Measurements from ENCODE around the gene FBXO31. TPM values are rescaled to one million over a fixed set of nuclear protein-coding genes. Genes with fewer than 3 reads are reported as not detected.
"Not testable (repeated sequence)": the region's sequence is repeated elsewhere in the genome, so short reads cannot be mapped to it uniquely, and the experiment has no call there.

Gene FBXO31
- total and polyA plus RNA-seq, 2 donors from 2014 or later = 12.5 to 34.9 TPM

DNA sequence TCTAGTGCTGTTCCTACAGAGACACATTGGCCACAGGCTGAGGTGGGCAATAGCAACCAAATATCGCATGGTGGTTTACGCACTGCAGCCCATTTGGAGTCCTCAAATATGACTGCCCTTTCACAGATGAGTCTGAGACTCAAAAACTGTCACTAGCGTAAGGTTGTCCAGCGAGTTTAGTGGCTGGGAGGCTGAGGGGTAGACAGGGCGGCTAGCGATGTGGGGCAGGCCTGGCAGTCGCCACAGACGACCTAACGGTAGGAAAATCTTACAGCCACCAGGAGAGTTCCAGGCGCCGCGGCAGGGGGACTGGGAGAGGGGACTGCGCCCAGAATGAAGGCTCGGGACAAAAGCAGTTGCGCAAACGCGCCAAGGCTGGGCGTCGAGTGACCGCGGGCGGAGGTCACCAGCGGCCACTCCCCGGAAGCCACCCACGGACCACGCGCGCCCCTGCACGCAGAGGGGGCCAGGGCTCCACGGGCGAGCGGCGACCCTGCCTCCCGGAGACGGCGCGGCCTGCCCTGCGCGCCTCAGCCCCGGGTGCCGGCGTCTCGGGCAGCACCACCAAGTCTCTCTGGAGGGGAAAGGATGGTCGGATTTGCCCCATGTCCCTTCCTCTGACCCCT is 7.9 kb upstream of the FBXO31 start:
- Histone ChIP-seq H3K27me3 (ENCODE audit: control insufficient read depth, insufficient read depth, low read length) (no peaks in the 10 kb centered on the region), H3K4me3 (ENCODE audit: low read length in 3 of 3) (peak overlapping the region; percentile 42 to 65 (median 49)), H3K27ac (ENCODE audit: low read depth in 2 of 2, low read length in 2 of 2) (peak overlapping the region; percentile 97 to 98), H3K9ac (ENCODE audit: low read length in 3 of 3) (peak overlapping the region; percentile 13 to 93 (median 78)), H3K4me1 (ENCODE audit: control insufficient read depth in 2 of 3, insufficient read depth in 2 of 3, low read depth in 1 of 3, low read length in 3 of 3) (peaks cover 8 to 23% (median 20%) of the 10 kb centered on the region in 3 donors), H3K9me3 (ENCODE audit: control insufficient read depth in 2 of 3, insufficient read depth in 1 of 3, low read length in 3 of 3) (no peaks in the 10 kb centered on the region), H3K36me3 (ENCODE audit: control insufficient read depth in 2 of 3, insufficient read depth in 3 of 3, low read length in 3 of 3) (no peaks in the 10 kb centered on the region)
- DNase-seq = peak in 3 of 5 donors; percentile 42 to 92 (median 60)
- intact Hi-C loops (cut with DNase I) = no loop called here
- no peak for FAIRE-seq
- TF ChIP-seq, protein P1, sequence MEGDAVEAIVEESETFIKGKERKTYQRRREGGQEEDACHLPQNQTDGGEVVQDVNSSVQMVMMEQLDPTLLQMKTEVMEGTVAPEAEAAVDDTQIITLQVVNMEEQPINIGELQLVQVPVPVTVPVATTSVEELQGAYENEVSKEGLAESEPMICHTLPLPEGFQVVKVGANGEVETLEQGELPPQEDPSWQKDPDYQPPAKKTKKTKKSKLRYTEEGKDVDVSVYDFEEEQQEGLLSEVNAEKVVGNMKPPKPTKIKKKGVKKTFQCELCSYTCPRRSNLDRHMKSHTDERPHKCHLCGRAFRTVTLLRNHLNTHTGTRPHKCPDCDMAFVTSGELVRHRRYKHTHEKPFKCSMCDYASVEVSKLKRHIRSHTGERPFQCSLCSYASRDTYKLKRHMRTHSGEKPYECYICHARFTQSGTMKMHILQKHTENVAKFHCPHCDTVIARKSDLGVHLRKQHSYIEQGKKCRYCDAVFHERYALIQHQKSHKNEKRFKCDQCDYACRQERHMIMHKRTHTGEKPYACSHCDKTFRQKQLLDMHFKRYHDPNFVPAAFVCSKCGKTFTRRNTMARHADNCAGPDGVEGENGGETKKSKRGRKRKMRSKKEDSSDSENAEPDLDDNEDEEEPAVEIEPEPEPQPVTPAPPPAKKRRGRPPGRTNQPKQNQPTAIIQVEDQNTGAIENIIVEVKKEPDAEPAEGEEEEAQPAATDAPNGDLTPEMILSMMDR (IDR thresholded peaks at IDR 0.05; ENCODE audit: borderline replicate concordance, extremely low read depth, insufficient read depth) = no peak

DNA sequence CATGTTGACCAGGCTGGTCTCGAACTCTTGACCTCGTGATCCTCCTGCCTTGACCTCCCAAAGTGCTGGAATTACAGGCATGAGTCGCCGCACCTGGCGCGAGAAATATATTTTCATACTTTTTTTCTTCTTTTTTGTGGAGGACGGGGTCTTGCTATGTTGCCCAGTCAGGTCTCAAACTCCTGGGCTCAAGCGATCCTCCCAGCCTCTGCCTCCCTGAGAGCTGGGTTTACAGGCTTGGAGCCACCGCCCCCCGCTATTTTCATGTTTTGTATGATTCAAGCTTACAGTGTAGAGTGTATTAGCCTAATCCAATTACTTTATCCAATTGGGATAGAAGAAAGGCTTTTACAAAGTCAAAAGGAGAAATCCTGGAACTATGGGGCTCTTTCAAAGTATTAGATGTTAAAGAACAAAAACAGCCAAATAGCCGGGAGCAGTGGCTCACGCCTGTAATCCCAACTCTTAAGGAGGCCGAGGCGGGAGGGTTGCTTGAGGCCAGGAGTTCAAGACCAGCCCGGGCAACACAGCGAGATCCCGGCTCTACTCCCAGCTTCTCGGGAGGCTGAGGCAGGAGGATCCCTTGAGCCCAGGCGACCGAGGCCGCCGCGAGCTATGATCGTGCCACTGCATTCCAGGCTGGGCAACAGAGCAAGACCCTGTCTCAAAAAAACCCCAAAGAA is 7.2 kb upstream of the FBXO31 start:
- Histone ChIP-seq H3K4me3 (ENCODE audit: low read length in 3 of 3) (peak overlapping the region in 2 of 3 donors; percentile 49 to 65), H3K9ac (ENCODE audit: low read length in 3 of 3) (peak overlapping the region; percentile 13 to 93 (median 78)), H3K9me3 (ENCODE audit: control insufficient read depth in 2 of 3, insufficient read depth in 1 of 3, low read length in 3 of 3) (no peaks in the 10 kb centered on the region), H3K27ac (ENCODE audit: low read depth in 2 of 2, low read length in 2 of 2) (peak overlapping the region; percentile 97 to 98), H3K27me3 (ENCODE audit: control insufficient read depth, insufficient read depth, low read length) (no peaks in the 10 kb centered on the region), H3K36me3 (ENCODE audit: control insufficient read depth in 2 of 3, insufficient read depth in 3 of 3, low read length in 3 of 3) (no peaks in the 10 kb centered on the region), H3K4me1 (ENCODE audit: control insufficient read depth in 2 of 3, insufficient read depth in 2 of 3, low read depth in 1 of 3, low read length in 3 of 3) (peaks cover 8 to 23% (median 20%) of the 10 kb centered on the region in 3 donors)
- DNase-seq (no peak), FAIRE-seq (no peak)
- intact Hi-C loops (cut with DNase I) = no loop called here
- TF ChIP-seq, protein P1 (IDR thresholded peaks at IDR 0.05; ENCODE audit: borderline replicate concordance, extremely low read depth, insufficient read depth) = no peak

DNA sequence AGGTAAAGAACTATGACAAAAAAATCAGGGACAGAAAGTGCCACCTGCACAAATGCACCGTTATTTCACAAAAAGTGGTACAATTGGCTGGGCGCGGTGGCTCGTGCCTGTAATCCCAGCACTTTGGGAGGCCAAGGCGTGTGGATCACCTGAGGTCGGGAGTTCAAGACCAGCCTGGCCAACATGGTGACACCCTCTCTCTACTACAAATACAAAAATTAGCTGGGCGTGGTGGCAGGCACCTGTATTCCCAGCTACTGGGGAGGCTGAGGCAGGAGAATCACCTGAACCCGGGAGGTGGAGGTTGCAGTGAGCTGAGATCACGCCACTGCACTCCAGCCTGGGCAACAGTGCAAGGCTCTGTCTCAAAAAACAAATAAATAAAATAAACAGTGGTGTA is 6.3 kb upstream of the FBXO31 start:
- H3K4me3 ChIP-seq (ENCODE audit: low read length in 3 of 3); intact Hi-C loops (cut with DNase I); H3K9me3 ChIP-seq (ENCODE audit: control insufficient read depth in 2 of 3, insufficient read depth in 1 of 3, low read length in 3 of 3); H3K36me3 ChIP-seq (ENCODE audit: control insufficient read depth in 2 of 3, insufficient read depth in 3 of 3, low read length in 3 of 3); FAIRE-seq; H3K9ac ChIP-seq (ENCODE audit: low read length in 3 of 3); H3K27me3 ChIP-seq (ENCODE audit: control insufficient read depth, insufficient read depth, low read length); DNase-seq; H3K27ac ChIP-seq (ENCODE audit: low read depth in 2 of 2, low read length in 2 of 2): not testable (repeated sequence)
- H3K4me1 ChIP-seq (ENCODE audit: control insufficient read depth in 2 of 3, insufficient read depth in 2 of 3, low read depth in 1 of 3, low read length in 3 of 3) = peaks cover 8 to 20% (median 20%) of the 10 kb centered on the region in 3 donors

DNA sequence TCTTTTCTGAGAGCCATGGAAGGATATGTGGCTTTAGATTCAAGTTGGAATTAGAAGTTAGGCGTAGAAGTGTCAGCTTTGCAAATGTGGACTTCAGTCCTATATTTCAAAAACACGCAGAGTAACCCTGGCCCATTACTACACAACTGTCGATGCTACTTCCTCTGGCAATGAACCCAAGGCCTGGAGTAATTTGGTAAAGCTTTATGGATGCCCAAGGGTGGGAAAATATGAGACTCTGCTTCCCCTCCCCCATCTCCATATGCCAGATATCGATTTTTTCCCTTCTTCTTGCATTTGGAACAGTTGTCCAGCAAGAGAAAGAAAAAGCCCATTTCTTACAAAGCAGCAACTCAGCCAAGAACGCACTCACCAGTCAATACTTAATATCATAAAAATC is 5.7 kb upstream of the FBXO31 start:
- H3K27ac ChIP-seq (ENCODE audit: low read depth in 2 of 2, low read length in 2 of 2) = peak overlapping the region; percentile 36 to 56
- intact Hi-C loops (cut with DNase I) = no loop called here
- DNase-seq (peak in 1 of 5 donors; percentile 28), FAIRE-seq (no peak)
- no peaks in the 10 kb centered on the region for H3K27me3 ChIP-seq (ENCODE audit: control insufficient read depth, insufficient read depth, low read length)
- H3K36me3 ChIP-seq (ENCODE audit: control insufficient read depth in 2 of 3, insufficient read depth in 3 of 3, low read length in 3 of 3) = no peaks in the 10 kb centered on the region
- H3K9ac ChIP-seq (ENCODE audit: low read length in 3 of 3) = no peak overlapping the region
- TF ChIP-seq, protein P1 (IDR thresholded peaks at IDR 0.05; ENCODE audit: borderline replicate concordance, extremely low read depth, insufficient read depth) = no peak
- no peaks in the 10 kb centered on the region for H3K9me3 ChIP-seq (ENCODE audit: control insufficient read depth in 2 of 3, insufficient read depth in 1 of 3, low read length in 3 of 3)
- peaks cover 8 to 22% (median 17%) of the 10 kb centered on the region in 3 donors for H3K4me1 ChIP-seq (ENCODE audit: control insufficient read depth in 2 of 3, insufficient read depth in 2 of 3, low read depth in 1 of 3, low read length in 3 of 3)
- H3K4me3 ChIP-seq (ENCODE audit: low read length in 3 of 3) = no peak overlapping the region

Measured in kidney (tissue), 14 donors.